BE2C (cell line): ENCODE measurements around the gene FRMD4B.

Experiments
- DNase-seq: peaks from one replicate; pipeline ENCODE4 v3.0.0-alpha.2; 2020
- H3K27me3 ChIP-seq: fragments of 250-450 bp; sonication (Bioruptor Pico); 2 replicates; pipeline ENCODE4 v1.5.1; 2020; ENCODE audit warnings: mild to moderate bottlenecking
- H3K36me3 ChIP-seq: fragments of 250-450 bp; sonication (Bioruptor Pico); 2 replicates; pipeline ENCODE4 v1.5.1; 2020; ENCODE audit warnings: mild to moderate bottlenecking
- H3K4me1 ChIP-seq: fragments of 250-450 bp; sonication (Bioruptor Pico); 2 replicates; pipeline ENCODE4 v1.5.1; 2020
- H3K4me3 ChIP-seq: 2 replicates; pipeline ENCODE4 v1.5.1; 2011; ENCODE audit warnings: low read depth, low read length
- H3K9me3 ChIP-seq: fragments of 250-450 bp; sonication (Bioruptor Pico); 2 replicates; pipeline ENCODE4 v1.5.1; 2020
- TF ChIP-seq, protein P1 (sequence below): IDR thresholded peaks from 2 replicates; pipeline ENCODE4 v1.5.1; 2012; ENCODE audit warnings: mild to moderate bottlenecking, low read depth, low read length

FRMD4B gene

DNA sequence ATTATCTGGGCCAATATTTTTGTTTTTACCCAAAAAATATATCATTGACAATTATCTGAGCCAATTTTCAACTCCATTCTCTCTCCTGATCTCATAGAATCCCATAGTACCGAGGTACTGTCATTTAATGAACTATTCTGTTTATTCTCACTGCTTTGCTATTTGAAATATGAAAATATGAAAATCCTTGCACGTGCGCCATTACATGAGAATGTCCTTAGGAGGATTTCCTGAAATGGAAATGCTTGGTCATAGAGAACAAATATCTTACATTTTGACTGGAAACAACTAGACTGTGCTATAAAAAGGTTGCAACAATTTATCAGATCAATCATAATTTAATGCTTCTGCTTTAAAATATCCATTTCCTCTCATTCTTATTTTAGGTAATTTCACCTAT lies 18.3 kb downstream of the FRMD4B start:
- TF ChIP-seq, protein P1, sequence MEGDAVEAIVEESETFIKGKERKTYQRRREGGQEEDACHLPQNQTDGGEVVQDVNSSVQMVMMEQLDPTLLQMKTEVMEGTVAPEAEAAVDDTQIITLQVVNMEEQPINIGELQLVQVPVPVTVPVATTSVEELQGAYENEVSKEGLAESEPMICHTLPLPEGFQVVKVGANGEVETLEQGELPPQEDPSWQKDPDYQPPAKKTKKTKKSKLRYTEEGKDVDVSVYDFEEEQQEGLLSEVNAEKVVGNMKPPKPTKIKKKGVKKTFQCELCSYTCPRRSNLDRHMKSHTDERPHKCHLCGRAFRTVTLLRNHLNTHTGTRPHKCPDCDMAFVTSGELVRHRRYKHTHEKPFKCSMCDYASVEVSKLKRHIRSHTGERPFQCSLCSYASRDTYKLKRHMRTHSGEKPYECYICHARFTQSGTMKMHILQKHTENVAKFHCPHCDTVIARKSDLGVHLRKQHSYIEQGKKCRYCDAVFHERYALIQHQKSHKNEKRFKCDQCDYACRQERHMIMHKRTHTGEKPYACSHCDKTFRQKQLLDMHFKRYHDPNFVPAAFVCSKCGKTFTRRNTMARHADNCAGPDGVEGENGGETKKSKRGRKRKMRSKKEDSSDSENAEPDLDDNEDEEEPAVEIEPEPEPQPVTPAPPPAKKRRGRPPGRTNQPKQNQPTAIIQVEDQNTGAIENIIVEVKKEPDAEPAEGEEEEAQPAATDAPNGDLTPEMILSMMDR, result no peak
- H3K4me1 ChIP-seq, result peaks cover 12% of the 10 kb centered on the region
- H3K27me3 ChIP-seq, result no peaks in the 10 kb centered on the region
- H3K9me3 ChIP-seq, result no peaks in the 10 kb centered on the region
- H3K36me3 ChIP-seq, result no peaks in the 10 kb centered on the region
- no peak overlapping the region for H3K4me3 ChIP-seq
- no peak for DNase-seq

DNA sequence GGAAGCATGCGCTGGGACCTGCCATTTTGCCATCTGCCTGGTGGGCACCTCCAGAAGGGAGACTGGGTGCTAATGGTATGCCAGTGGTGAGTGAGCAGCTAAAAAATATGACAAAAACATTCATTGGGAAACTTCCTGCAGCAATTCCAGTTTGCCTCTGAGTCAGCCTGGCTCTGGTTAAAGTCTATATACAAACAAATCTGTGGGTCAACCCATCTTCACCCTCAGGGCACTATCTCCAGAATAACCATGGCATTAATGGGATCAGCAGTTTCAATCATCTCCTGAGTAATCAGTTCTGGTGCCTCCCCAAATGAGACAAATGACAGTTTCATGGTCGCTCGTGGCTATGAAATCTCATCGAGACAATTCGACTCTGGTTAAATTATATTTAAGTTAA lies 21.5 kb downstream of the FRMD4B start:
- Histone ChIP-seq H3K4me3 (no peak overlapping the region), H3K36me3 (no peaks in the 10 kb centered on the region), H3K4me1 (peaks cover 24% of the 10 kb centered on the region), H3K9me3 (no peaks in the 10 kb centered on the region), H3K27me3 (no peaks in the 10 kb centered on the region)
- peak; percentile 49 for DNase-seq
- TF ChIP-seq, protein P1, result no peak

DNA sequence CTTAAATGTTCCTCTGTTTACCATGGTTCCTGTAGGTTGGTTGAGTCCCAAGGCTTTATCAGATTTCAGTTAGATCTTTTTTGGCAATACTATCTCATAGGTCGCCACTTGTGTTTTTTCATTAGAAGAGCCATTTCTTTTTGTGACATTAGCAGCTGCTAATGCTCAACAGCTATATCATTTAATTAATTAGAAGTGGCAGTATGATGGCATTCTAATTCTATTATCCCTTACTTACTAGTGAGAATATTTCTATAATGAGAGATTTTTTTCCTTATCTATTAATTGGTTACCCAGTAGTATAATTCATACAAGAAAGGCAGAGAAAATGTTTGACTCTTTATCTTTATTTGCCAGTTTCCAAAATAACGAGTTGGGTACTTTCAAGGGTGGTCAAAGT lies 25.2 kb downstream of the FRMD4B start:
- DNase-seq, result no peak

DNA sequence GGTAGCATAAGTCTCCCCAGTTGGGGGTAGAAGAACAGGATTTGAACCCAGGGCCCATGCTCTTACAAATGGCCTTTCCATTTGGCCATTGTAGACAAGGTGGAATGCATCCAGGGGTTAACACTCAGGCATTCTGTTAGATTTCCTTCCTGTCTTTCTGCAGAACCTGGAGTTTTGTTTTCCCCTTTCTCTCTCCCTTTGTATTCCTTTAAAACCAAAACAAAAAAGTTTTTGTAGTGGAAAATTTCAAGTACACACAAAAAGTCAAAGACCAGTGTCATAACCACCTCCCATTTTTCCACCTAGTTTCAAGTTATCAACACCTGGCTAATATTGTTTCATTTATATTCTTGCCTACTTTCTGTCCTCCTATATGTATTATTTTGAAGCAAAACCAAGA lies 26.0 kb downstream of the FRMD4B start:
- H3K4me3 ChIP-seq, result no peak overlapping the region
- H3K4me1 ChIP-seq, result peaks cover 19% of the 10 kb centered on the region
- H3K27me3 ChIP-seq, result no peaks in the 10 kb centered on the region
- H3K9me3 ChIP-seq, result no peaks in the 10 kb centered on the region
- TF ChIP-seq, protein P1, result no peak
- no peak for DNase-seq
- no peaks in the 10 kb centered on the region for H3K36me3 ChIP-seq

More for the DNA sequence above, 25.2 kb downstream of the FRMD4B start:
- peaks cover 16% of the 10 kb centered on the region for H3K4me1 ChIP-seq
- H3K9me3 ChIP-seq, result no peaks in the 10 kb centered on the region
- TF ChIP-seq, protein P1, result no peak
- no peaks in the 10 kb centered on the region for H3K27me3 ChIP-seq
- H3K4me3 ChIP-seq, result no peak overlapping the region
- no peaks in the 10 kb centered on the region for H3K36me3 ChIP-seq

DNA sequence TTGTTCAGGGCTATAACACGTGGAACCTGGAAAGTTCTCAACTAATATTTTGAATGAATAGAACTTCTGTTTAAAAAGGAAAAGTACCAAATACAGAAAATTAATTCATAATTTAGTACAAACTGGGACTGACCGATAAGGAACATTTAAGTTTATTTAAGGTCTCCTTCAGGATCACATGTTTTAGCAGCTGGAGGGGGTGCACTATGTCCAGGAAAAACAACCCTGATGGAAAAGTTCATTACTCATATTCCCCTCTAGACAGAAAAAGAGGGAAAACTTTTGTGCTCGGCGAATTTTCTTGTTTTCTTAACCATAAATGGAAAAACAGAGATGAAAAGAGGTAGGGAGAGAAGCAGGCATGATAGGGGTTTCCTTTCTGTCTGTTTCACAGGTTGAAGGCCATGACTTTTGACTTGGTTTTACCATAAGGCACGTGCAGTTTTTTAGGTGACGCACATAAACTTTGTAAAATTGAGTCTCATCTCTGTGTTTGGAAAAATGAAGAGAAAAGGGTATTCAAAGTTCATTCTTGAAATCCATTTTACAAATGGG lies 26.5 kb downstream of the FRMD4B start:
- TF ChIP-seq, protein P1, result no peak

DNA sequence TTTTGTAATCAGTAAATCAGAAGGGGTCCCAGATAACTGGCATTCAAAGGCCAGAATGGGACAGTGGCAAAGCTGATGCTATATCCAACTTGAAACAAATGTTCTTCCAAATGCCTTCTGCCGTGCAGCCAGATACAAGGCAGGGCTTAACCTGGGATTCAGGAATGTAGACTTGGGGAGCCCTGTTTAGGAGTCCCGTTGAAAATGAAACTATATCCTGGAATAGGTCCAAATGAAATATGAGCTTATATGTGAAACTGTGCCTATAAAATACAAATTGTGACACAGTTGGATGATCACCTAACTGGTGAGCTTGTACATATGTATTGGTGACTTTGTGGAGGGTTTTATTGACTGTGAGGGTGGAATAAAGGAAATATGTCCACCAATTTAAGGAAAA lies 28.7 kb downstream of the FRMD4B start:
- no peaks in the 10 kb centered on the region for H3K36me3 ChIP-seq
- TF ChIP-seq, protein P1, result no peak
- peaks cover 19% of the 10 kb centered on the region for H3K4me1 ChIP-seq
- no peaks in the 10 kb centered on the region for H3K27me3 ChIP-seq
- H3K9me3 ChIP-seq, result no peaks in the 10 kb centered on the region
- DNase-seq, result no peak
- H3K4me3 ChIP-seq, result no peak overlapping the region

More for the DNA sequence above, 26.5 kb downstream of the FRMD4B start:
- Histone ChIP-seq H3K4me3 (no peak overlapping the region), H3K36me3 (no peaks in the 10 kb centered on the region), H3K27me3 (no peaks in the 10 kb centered on the region), H3K9me3 (no peaks in the 10 kb centered on the region), H3K4me1 (peaks cover 23% of the 10 kb centered on the region)
- no peak for DNase-seq
